Pancreas (tissue), 10 donors: ENCODE results near the gene MICU2. TPM values are rescaled to one million over a fixed set of nuclear protein-coding genes. Genes with fewer than 3 reads are reported as not detected.

Experiments
- ATAC-seq, 4 donors: fragments of 200-7000 bp; cut with Tn5 transposase; one replicate each; pipeline versions ENCODE4 v1.8.0 to v1.9.1; 2020; ENCODE audit warnings: mild to moderate bottlenecking in 4 of 4, moderate library complexity in 4 of 4
- DNase-seq, 6 donors: peaks; one replicate each; pipeline ENCODE4 v3.0.0-alpha.2; 2020
- FAIRE-seq: peaks from 2 replicates; lab custom pipeline; 2012; peaks lifted over from hg19 to GRCh38; lab: Jason Lieb, UNC
- H3K27ac ChIP-seq, 4 donors: fragments of 200-600 bp; sonication (generic); 1 replicate in 3 of 4; 2 replicates in 1 of 4; pipeline versions ENCODE4 v1.5.0 to v1.8.0; 2020
- H3K27me3 ChIP-seq, 4 donors: fragments of 200-600 bp; one replicate each; pipeline ENCODE4 v1.8.0; 2021
- H3K36me3 ChIP-seq, 3 donors: fragments of 200-600 bp; sonication (generic) in 1 of 3; one replicate each; pipeline versions ENCODE4 v1.5.0 to v1.8.0; 2020 to 2021
- H3K4me1 ChIP-seq, 3 donors: fragments of 200-600 bp; one replicate each; pipeline ENCODE4 v1.8.0; 2021
- H3K4me3 ChIP-seq, 4 donors: fragments of 200-600 bp; sonication (generic) in 2 of 4; one replicate each; pipeline versions ENCODE4 v1.5.0 to v1.8.0; 2020 to 2021
- H3K9me3 ChIP-seq, 4 donors: fragments of 200-600 bp; one replicate each; pipeline ENCODE4 v1.8.0; 2021
- WGBS, 2 donors: extraction: QIAGEN DNeasy Blood & Tissue Kit; methylation state at CpG; one replicate each; pipeline ENCODE4 v1.1.7; 2013; 5-methylcytosine and 5-hydroxymethylcytosine counted together
- intact Hi-C, 3 donors: fragments of 100-400 bp; cut with DNase I; formaldehyde crosslinking; loops; one replicate each; pipeline versions ENCODE4 v1.11.1 to v1.14.2; 2022
- polyA plus RNA-seq, 2 donors: library from polyadenylated mRNA; stranded (reverse); fragments of 200-250 nt; gene quantifications; one replicate each; pipeline ENCODE4 v1.2.3, GENCODE V29; 2013
- total RNA-seq, 6 donors: library from RNA; stranded (reverse); fragmentation: NEBNext Ultra II Directional in 4 of 6; extraction: Animal tissue kit (Norgen Biotek cat#: 25700) in 4 of 6; gene quantifications; one replicate each; pipeline versions ENCODE4 v1.2.1 to v1.2.4, GENCODE V29; 2021 to 2023
- TF ChIP-seq, protein P1 (sequence below), 4 donors: fragments of 200-600 bp; sonication (generic) in 3 of 4; IDR thresholded peaks; one replicate each; pipeline versions ENCODE4 v1.5.0 to v1.8.0; 2021; ENCODE audit warnings: antibody characterized with exemption in 4 of 4
- donor health status: healthy with polysubstance abuse.
- donor health status: DM: no; HTN: no; CAD: no; lungs with moderate emphysema.
- donor health status: DM: no; HTN: no; CAD: no.
- donor health status: control.
- donor health status: control.
- donor health status: Bipolar disorder and iron deficiency.
- donor health status: DM: yes; HTN: yes; CAD: no.
- donor health status: DM: no; HTN: no; CAD: no.
- donor health status: DM: no; HTN: no; CAD: no.
- donor health status: DM: yes; HTN: yes; CAD: no.

Gene MICU2
- total and polyA plus RNA-seq, 8 donors: 9.3 to 36.6 (median 14.7) TPM

- WGBS, 2 donors: 63 to 66% methylated on average over 2 of the region's 2 CpGs
- no peak for DNase-seq
- H3K36me3 ChIP-seq: peaks cover 0 to 3% (median 0%) of the 10 kb centered on the region in 3 donors
- H3K27me3 ChIP-seq: no peaks in the 10 kb centered on the region
- intact Hi-C loops: no loop called here
- H3K9me3 ChIP-seq: no peaks in the 10 kb centered on the region
- TF ChIP-seq, protein P1, sequence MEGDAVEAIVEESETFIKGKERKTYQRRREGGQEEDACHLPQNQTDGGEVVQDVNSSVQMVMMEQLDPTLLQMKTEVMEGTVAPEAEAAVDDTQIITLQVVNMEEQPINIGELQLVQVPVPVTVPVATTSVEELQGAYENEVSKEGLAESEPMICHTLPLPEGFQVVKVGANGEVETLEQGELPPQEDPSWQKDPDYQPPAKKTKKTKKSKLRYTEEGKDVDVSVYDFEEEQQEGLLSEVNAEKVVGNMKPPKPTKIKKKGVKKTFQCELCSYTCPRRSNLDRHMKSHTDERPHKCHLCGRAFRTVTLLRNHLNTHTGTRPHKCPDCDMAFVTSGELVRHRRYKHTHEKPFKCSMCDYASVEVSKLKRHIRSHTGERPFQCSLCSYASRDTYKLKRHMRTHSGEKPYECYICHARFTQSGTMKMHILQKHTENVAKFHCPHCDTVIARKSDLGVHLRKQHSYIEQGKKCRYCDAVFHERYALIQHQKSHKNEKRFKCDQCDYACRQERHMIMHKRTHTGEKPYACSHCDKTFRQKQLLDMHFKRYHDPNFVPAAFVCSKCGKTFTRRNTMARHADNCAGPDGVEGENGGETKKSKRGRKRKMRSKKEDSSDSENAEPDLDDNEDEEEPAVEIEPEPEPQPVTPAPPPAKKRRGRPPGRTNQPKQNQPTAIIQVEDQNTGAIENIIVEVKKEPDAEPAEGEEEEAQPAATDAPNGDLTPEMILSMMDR (IDR thresholded peaks at IDR 0.05): no peak
- H3K4me1 ChIP-seq: no peaks in the 10 kb centered on the region
- no peak overlapping the region for H3K4me3 ChIP-seq
- no peak for FAIRE-seq
- no peak overlapping the region for H3K27ac ChIP-seq
- ATAC-seq: no peak
Measured at GRCh38 chr13:21516805-21517204, 87.2 kb downstream of the MICU2 start.

DNA sequence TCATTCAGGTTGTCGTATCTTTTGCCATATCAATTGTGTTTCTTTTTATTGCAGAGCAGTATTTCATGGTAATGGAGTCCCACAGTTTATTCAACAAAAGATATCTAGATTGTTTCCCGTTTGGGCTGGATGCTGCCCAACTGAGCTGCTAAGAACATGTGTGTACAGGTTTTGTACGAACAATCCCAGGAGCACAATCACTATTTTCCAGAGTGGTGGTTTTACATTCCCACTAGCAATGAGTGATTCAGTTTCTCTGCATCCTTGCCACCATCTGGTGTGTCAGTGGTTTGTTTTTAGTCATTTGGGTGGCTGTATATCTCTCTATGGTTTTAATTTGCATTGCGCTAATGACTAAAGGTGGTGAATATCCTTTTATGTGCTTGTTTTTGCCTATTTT, 92.1 kb downstream of the MICU2 start:
- ATAC-seq: no peak
- Histone ChIP-seq H3K9me3 (no peaks in the 10 kb centered on the region), H3K4me3 (no peak overlapping the region), H3K27ac (no peak overlapping the region), H3K36me3 (peaks cover 0 to 8% (median 0%) of the 10 kb centered on the region in 3 donors), H3K4me1 (no peaks in the 10 kb centered on the region), H3K27me3 (no peaks in the 10 kb centered on the region)
- no peak for FAIRE-seq
- no peak for DNase-seq
- TF ChIP-seq, protein P1 (IDR thresholded peaks at IDR 0.05): no peak
- intact Hi-C loops: no loop called here
- 83 to 87% methylated on average over 4 of the region's 4 CpGs for WGBS, 2 donors

DNA sequence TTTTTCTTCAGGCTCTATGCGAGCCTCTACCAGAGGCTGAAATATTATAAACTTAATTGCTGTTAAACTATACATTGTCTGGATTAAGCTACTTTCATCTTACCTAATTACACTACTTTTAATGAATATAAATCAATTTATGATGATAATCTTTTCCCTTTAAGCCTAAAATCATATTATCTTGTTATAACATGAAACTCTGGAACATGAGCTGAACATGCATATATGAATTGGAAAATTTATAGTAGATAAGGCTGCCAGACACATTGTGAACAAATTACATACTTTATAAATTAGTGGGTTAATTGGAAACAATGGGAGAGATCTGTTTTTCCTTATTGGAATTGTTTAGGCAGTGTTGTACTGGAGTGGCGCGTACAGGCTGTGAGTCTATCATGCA, 99.6 kb downstream of the MICU2 start:
- no peak for ATAC-seq
- H3K27me3 ChIP-seq: no peaks in the 10 kb centered on the region
- H3K36me3 ChIP-seq: peaks cover 0 to 11% (median 0%) of the 10 kb centered on the region in 3 donors
- no peak overlapping the region for H3K27ac ChIP-seq
- no peaks in the 10 kb centered on the region for H3K4me1 ChIP-seq
- H3K4me3 ChIP-seq: no peak overlapping the region
- no peaks in the 10 kb centered on the region for H3K9me3 ChIP-seq
- TF ChIP-seq, protein P1 (IDR thresholded peaks at IDR 0.05): no peak
- 95 to 96% methylated on average over 3 of the region's 3 CpGs for WGBS, 2 donors
- DNase-seq: no peak
- intact Hi-C loops: no loop called here
- FAIRE-seq: no peak

GRCh38 chr13:21501686-21502085, 102.3 kb downstream of the MICU2 start:
- Histone ChIP-seq H3K36me3 (peaks cover 0 to 4% (median 0%) of the 10 kb centered on the region in 3 donors), H3K27ac (no peak overlapping the region), H3K27me3 (no peaks in the 10 kb centered on the region), H3K4me3 (no peak overlapping the region), H3K4me1 (no peaks in the 10 kb centered on the region), H3K9me3 (no peaks in the 10 kb centered on the region)
- no peak for ATAC-seq
- intact Hi-C loops: no loop called here
- WGBS, 2 donors: 96 to 97% methylated on average over 3 of the region's 3 CpGs
- no peak for FAIRE-seq
- DNase-seq: no peak
- TF ChIP-seq, protein P1 (IDR thresholded peaks at IDR 0.05): no peak

DNA sequence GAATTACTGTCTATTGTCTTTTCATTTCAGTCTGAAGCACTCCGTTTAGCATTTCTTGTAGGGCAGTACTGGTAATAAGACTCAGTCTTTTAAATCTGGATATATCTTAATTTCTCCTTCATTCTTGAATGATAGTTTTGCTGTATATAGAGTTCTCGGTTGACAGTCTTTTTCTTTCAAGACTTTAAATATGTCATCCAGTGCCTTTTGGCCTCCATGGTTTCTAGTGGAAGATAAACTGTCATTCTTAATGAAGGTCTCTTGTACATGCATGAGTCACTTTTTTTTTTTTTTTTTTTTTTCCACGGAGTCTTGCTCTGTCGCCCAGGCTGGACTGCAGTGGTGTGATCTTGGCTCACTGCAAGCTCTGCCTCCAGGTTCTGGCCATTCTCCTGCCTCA, 117.6 kb downstream of the MICU2 start:
- Histone ChIP-seq H3K27ac (no peak overlapping the region), H3K36me3 (no peaks in the 10 kb centered on the region), H3K4me1 (no peaks in the 10 kb centered on the region), H3K27me3 (no peaks in the 10 kb centered on the region), H3K4me3 (no peak overlapping the region), H3K9me3 (peaks cover 0 to 5% (median 0%) of the 10 kb centered on the region in 4 donors)
- ATAC-seq (no peak), DNase-seq (no peak), FAIRE-seq (no peak)
- TF ChIP-seq, protein P1 (IDR thresholded peaks at IDR 0.05): no peak
- intact Hi-C loops: loop anchor here in 1 of 3 donors (10.0 kb wide), 1 partner anchor 192 kb away; no protein-coding TSS in a partner anchor
- WGBS, 2 donors: 97 to 99% methylated on average over 4 of the region's 4 CpGs
